Measurements from ENCODE around the gene LRRC28. TPM values are rescaled to one million over a fixed set of nuclear protein-coding genes. Genes with fewer than 3 reads are reported as not detected.

Gene LRRC28
- total and polyA plus RNA-seq, 9 of the 15 experiments (the other 6 are each of a cell fraction or from before 2014, with no cell fraction given) = 5.5 to 17.4 (median 7.9) TPM

GRCh38 chr15:99250857-99251841 is at the start of gene LRRC28 (continued):
- TF ChIP-seq PRDM10 (IDR thresholded peaks at IDR 0.05; ENCODE audit: partially characterized antibody) (no peak), STAG1 (CRISPR knock-in tag; IDR thresholded peaks at IDR 0.05; ENCODE audit: borderline replicate concordance) (no peak), ZNF511 (CRISPR knock-in tag; IDR thresholded peaks at IDR 0.05) (no peak; the same call in 1 of the 2 replicates), ZNF318 (IDR thresholded peaks at IDR 0.05; ENCODE audit: borderline replicate concordance in 1 of 2, low read depth in 1 of 2) (no peak), ZC3H4 (CRISPR knock-in tag; IDR thresholded peaks at IDR 0.05; ENCODE audit: borderline replicate concordance) (no peak; the same call in 1 of the 2 replicates), SAFB (IDR thresholded peaks at IDR 0.05; ENCODE audit: borderline replicate concordance, low read depth, low read length) (no peak), ZNF282 (CRISPR knock-in tag; IDR thresholded peaks at IDR 0.05) (0 out of 2 replicates have a peak, but pooled peaks have one; percentile 78), ZNF740 (CRISPR knock-in tag; IDR thresholded peaks at IDR 0.05) (no peak), ZNF740 (tag; IDR thresholded peaks at IDR 0.05) (no peak)

All from K562 (cell line).